AG08395 (cell line): ENCODE data around the gene CHST8.

Experiments
- DNase-seq: peaks from one replicate; pipeline ENCODE4 v3.0.0; 2012; ENCODE audit warnings: mixed read lengths, low spot score

Gene CHST8

DNA sequence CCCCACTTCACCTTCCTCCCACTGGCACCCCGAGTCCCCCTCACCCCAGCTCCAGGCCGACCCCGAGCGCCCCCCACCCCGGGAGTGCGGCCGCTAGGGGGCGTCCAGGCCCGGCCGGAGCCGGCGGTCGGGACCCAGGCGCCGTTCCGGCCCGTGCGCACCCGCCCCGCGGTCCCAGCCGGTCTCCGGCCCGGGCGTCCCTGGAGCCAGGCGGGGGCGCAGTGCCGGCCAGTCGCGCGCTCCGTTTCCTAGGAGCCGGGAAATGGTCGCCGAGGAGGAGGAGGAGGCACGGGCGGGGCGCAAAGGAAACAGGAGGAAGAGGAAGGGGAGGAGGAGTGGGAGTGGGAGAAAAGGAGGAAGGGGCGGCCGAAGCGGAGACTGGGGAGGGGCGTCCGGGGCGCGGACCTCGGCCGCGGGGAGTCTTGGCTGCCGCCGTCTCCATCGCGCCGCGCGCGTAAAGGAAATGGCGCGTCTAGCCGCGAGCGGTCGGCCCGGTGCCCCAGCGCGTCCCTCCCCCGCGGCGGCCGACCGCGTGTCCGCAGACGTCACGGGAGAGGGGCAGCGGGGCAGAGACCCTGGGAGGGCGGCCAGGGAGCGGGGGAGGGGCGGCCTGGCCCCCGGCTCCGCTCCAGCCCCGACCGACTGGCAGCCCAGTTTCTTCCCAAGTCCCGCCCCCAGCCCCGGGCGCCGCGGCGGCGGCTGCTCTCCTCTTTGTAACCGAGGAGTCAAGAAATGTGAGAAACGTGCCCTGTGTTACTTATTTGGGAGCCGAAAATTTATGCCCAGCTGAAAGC, 173.8 kb downstream of the CHST8 start:
- peak; percentile 86 for DNase-seq

DNA sequence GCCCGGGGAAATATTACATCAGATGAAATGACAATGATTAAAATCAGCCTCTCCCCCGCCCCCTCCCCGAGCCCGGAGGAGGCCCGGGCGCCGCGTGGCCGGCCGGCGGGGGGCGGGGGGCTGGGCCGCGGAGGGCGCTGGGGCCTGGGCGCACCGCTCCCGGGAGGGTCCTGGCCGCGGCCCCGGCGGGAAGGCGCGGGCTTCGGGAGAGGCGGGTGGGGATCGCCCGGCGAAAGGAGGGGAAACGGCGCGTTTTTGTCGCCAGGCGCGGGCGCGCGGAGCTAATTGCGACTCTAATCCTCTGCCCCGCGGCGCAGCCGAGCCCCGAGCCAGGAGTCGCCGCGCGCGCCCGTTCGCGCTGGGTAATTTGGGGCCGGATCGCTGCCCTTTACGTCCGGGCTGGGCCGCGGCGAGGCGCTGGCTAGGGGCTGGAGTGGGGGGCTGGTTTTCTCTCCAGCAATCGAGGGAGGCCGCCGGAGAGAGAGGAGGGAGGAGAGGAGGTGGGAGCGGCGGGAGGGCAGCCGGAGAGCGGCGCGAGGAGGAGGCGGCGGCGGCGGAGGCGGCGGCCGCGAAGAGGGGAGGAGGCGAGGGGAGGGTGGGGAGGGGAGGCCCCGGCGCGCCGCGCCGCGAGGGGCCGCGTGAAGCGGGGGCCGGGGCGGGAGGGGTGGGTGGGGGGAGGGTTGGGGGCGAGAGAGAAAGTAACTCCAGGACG, 174.6 kb downstream of the CHST8 start, which contains the start of gene KCTD15:
Gene KCTD15, plus strand, starts transcription at position 707 of the 712 bp plus-strand sequence. CDS start 3,585 bp downstream, outside the sequence.
- no peak for DNase-seq

DNA sequence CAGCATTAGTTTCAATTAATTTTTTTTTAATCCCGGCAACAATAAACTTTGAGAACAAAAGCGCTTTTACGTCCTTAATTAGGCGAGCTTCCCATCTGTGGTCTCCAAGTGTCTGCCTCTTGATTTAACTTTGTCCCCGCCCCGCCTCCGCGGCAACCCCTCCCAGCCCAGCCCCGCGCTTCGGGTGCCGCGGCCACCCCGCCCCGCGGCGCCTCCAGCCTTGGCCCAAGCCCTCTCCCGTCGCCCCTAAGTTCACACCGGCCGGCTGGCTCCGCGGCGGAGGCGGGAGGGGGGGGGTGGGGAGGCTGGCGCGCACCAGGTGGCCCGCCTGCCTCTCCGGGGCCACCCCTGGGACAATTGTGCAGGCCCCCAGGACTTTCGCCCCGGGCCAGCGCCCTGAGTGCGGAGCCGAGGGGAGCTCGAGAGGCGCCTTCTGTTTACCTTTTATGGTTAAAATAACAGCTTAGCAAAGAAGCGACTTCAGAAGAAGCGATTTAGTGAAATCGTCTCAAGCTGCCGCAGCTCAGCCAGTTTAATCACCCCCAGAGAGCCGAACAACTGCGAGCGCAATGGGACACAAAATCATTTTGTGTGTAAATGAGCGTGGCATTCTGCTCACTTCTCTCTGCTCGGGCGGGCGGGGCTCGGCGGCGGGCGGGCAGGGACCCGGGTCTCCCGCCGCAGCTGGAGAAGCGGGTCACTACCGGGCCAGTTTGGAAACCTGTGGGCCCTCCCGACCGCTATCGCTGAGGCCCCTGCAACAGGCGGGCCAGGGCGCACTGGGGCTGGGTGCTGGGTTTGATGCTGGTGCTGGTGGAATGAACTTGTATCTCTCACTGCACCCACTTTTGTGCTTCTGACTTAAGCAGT, 176.3 kb downstream of the CHST8 start:
- DNase-seq = no peak

DNA sequence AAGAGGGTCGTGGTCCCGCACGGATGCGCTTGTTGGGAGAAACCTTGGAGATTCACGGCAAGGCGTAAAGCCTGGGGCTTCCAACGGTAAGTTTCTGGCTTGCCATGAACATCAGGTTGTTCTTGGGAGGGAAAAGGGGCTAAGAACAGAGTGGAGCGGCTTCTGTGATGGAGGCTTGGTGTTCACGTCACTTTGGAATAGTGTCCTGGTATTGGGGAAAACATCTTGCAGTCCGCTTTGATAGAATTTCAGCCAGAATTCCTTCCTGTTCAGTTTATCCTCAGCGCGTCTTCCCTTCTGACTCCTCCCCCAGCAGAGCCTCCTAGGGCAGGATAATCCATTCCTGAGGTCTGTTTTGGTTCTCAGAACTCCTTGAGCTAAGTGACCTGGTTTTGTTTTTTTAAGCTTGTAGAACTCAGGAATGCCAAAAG, 176.9 kb downstream of the CHST8 start:
- no peak for DNase-seq

- DNase-seq = no peak
These were observed 177.7 kb downstream of the CHST8 start for GRCh38 chr19:33799476-33799875.

DNA sequence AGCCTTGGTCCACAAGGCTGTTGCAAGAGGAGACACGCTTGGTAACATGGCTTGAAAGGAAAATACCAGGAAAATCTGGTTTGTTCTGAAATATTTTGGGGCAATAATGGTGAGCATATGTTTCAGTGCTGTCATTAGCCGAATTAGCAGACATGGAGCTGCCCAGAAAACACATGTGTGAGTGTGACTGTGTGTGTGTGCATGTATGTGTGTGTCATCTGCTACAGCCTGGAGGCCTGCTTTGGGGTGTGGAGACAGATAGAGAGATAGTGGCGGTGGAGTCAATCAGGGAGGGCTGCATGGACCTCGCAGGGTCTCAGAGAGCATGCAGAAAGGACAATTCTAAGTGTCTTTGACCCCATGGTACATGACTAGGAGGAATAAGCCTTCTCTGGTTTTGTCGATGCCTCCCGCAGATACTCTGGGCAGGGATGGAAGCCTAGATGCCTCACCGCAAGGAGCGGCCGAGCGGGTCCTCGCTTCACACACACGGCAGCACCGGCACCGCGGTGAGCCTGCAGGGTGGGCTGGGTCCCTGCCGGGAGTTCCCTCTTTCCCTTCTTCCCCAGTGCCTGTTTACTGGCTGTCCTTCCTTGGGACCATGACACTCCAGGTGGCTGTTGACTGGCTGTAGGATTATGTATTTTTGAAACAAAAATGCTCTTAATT, 178.4 kb downstream of the CHST8 start:
- no peak for DNase-seq

GRCh38 chr19:33801411-33801810, 179.7 kb downstream of the CHST8 start:
- no peak for DNase-seq

DNA sequence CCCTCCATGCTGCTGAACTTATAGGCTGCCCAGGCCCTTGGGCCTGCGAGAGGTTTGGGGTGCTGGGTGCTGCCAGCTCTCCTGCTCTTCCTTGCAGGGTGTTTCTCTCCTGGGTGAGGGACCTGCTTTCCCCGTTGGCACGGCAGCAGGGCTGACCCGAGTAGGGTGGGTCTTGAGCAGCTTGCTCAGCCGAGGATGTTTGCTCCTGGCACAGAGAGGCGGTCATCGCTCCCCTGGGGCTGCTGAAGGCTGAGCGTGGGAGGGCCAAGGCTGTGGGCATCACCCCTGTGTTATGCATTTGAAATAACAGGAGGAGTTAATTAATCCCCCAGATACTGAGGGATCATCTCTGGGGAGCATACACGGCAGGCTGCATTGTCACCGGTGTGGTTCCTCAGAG, 180.2 kb downstream of the CHST8 start:
- DNase-seq = no peak

DNA sequence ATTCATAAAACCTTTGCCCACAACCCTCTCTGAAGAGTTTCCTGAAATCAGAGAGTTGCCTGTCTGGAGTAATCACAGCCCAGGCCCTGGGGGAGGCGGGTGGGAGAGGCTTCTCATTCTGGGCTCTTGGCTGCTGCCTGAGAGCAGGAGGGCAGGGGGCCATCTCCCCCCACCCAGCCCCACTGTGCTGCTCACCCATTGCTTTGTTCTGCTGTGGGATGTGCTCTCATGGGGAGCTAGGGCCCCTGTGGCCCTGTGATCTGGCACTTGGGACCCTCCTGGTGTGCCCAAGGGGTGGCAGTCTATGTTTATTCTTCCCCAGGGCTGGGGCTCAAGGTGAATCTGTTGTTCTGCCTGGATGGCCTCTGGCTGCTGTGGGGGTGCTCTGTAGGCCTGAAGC, 181.0 kb downstream of the CHST8 start:
- DNase-seq = no peak

GRCh38 chr19:33803383-33803782, 181.6 kb downstream of the CHST8 start:
- no peak for DNase-seq

DNA sequence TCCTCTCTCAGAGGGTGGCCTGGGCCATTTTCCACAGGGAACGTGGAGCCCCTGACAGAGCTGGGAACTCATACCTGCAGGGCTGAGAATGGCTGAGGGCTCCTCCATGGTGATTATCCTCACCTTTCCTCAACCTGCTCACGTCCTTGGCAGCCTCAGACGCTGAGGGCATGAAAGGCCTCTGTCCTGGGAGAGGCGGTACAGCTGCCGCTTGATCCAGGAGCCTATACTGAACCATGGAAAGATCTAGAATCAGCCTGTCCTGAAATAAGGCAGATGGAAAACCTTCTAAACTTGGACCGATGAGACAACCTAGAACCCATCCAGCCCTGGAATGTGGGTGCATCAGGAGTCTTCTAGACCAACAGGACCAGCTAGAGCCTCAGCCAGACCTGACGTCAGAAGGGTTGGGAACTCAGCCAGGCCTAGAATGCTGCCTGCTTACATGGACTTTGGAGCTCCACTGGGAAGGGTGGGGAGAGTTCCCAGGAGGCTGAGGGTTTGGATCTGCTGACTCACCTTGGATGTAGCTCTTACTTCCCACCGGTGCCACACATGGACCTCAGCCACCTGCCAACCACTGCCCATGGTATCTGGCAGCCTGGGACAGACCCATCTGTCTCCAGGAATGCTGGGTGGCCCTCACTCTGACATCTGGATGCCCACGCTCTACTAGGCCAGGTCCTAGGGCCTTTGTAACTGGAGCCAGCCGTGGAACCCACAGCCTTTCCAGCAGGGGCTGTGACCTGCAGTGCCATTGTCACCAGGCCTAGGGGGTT, 182.5 kb downstream of the CHST8 start:
- peak; percentile 74 for DNase-seq

DNA sequence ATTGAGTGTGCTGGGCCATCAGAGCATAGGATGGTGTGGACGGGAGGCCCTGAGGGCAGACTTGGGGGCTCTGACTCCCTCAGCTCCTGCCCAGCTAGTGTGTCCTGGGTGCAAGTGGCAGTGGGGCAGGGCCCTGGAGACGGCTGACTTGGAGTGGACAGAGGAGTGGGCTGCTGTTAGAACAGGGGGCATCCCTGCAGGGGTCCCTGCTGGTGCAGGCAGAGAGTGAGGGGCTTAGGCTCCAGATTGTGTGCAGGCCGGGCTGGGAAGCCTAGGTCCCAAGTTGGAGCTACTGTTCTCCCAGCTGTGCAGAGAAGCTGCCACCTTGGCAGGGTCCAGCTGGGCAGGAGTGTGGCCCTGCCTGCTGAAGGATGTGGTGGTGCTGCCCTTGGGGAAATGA, 183.6 kb downstream of the CHST8 start:
- DNase-seq = no peak

DNA sequence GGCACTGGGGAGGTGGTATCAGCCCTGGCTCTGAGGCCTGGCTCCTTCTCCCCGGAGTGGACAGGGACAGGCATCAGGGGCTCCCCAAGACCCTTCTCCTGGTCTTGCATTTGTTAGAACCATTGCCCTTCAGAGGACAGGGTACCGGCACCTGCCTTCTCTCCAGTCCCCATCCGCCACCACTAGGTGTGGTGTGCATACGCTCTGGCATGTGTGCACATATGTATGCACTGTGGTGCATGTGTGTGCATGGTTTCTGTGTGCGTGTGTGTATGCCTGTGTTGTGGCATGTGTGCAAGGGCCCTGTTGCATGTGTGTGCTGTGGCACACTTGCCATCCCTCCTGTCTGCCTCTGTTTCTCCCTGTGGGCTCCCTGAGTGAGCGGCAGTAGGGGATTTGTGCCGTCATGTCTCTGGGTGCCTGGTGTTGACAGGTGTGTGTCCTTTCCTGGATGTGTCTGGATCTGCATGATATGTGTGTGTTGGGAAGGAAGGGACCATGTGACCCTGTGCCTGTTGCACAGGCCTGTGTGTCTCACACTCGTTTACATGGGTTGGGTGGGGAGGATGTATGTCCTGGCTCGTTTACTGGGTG, 184.2 kb downstream of the CHST8 start:
- DNase-seq = no peak

GRCh38 chr19:33806434-33806881, 184.7 kb downstream of the CHST8 start:
- DNase-seq = no peak

GRCh38 chr19:33808399-33808798, 186.6 kb downstream of the CHST8 start:
- no peak for DNase-seq

DNA sequence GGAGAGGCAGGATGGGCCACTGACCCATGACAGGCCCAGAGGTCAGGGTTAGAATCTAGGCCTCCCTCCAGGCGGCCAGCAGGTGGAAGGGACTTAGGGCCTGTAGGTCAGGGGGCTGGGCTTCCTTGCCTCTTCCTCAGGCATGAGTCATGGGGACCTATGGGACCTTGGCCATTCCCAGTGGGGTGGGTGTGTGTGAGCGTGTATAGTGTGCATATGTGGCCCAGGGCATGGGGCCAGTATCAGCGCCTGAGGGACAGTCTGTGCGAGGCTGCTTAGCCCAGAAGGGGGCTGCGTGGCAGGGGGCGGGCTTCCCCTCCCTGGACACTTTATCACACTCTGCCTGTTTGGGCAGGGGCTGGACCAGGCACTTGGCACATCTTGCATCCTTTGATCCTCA, 188.2 kb downstream of the CHST8 start:
- no peak for DNase-seq

DNA sequence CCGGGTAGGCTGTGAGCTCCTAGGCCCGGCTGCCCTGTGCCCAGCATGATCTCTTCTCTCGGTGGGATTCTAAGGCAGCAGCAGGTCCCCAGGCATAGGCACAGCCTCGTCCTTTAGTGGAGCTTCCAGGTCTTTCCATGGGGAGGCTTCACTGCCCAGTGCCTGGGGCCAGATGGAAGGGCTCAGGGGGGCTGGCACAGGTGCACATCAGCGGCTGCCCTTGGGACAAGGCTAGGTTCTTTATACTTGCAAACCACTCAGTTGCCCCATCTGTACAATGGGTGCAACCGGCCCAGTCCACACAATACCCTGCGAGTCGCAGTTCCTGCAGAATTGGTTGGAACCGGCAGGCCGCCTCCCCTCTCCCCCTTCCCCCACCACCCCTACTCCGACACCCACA, 189.1 kb downstream of the CHST8 start:
- no peak for DNase-seq

DNA sequence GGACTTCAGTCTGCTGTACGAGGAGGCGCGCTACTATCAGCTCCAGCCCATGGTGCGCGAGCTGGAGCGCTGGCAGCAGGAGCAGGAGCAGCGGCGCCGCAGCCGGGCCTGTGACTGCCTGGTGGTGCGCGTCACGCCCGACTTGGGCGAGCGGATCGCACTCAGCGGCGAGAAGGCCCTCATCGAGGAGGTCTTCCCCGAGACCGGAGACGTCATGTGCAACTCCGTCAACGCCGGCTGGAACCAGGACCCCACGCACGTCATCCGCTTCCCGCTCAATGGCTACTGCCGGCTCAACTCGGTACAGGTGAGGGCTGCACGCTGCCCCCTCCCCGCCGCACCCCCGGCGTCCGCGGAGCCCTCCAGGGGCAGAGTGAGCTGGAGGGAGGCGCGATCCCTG, 189.5 kb downstream of the CHST8 start:
- DNase-seq = no peak

DNA sequence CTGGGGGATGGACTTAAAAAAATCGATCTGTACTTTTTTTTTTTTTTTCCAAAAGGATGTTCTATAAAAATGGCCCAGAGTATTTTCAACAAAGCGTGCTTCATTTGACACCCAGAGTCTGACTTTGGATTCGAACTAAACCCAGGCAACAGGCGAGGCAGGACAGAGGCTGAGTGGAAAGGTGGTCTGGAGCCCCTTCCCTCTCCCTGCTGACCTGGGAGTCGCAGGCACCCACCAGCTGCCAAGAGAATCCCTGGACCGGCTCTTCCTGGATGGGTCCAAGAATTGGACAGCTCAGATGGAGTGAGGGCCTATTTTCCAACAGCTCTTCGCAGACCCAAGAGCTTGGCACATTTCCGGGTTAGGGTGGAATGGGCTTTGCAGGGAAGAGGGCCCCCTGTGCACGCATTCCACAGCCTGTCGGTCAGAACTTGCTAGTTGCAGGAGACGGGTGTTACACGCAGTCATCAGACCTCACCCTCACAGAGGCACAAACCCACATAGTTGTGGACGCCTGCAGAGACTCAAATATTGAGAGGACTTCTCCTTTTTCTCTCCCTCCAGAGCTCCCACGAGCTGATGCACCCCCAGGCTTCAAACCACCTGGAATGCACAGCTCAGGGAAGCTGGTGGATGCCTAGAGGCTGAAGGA, 190.1 kb downstream of the CHST8 start:
- DNase-seq = no peak
